ENCODE results near the gene HNRNPL. TPM values are rescaled to one million over a fixed set of nuclear protein-coding genes. Genes with fewer than 3 reads are reported as not detected.

Gene HNRNPL
- total and polyA plus RNA-seq, 2 of the 8 experiments (the other 6 are each of a cell fraction or from before 2014, with no cell fraction given) = 404 to 779 TPM

DNA sequence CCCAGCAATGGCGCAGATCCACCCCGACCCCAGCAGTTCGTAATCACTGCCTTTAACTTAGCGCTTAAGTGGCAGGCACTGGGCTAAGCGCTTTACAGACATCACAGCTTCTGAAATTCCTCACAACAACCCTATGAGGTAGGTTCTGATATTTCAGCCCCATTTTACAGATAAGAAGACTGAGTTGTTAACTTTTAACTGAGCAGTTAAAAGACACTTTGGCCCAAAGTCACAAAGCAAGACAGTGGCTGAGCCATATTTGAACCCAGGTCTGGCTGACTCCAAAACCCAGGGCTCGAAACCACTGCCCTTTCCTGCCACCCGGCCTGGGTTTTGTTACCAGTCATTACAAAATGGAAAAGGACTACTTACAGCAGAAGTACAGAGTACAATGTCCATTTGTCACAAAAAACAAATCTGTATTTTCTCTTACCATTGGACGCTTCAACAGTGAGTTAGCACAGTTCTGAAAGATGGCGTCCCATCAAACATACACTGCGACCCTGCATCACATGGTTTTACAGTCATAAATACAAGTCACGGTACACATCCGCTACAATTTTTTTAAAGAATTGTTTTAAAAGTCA lies 8.5 kb downstream of the HNRNPL start:
- H3K79me1 ChIP-seq (ENCODE audit: low read depth, low read length) = peaks cover 9% of the 10 kb centered on the region; the same call in 1 of the 2 replicates
- H2BK5ac ChIP-seq (ENCODE audit: low read depth, low read length) = no peak overlapping the region
- peak overlapping the region; percentile 46; the same call in 1 of the 2 replicates for H4K8ac ChIP-seq (ENCODE audit: extremely low read depth, insufficient read depth, low read length)
- no peaks in the 10 kb centered on the region; a peak in 1 of 7 replicates for H3K27me3 ChIP-seq (replicated peaks in 1 of 4; ENCODE audit: control insufficient read depth in 3 of 4, extremely low read depth in 1 of 4, insufficient read depth in 3 of 4, low read length in 3 of 4)
- no peaks in the 10 kb centered on the region for H3K23me2 ChIP-seq (ENCODE audit: low read depth, low read length)
- TF ChIP-seq POLR2A (IDR thresholded peaks at IDR 0.05; ENCODE audit: control extremely low read depth in 1 of 2, low read depth in 2 of 2, low read length in 2 of 2) (peak in 1 of 2 experiments; percentile 40; a peak in 1 of 3 replicates), KDM4A (IDR thresholded peaks at IDR 0.05; ENCODE audit: low read depth, low read length, severe bottlenecking) (no peak), TAF1 (IDR thresholded peaks at IDR 0.05; ENCODE audit: low read depth, low read length) (no peak), POLR2AphosphoS5 (IDR thresholded peaks at IDR 0.05; ENCODE audit: low read depth, low read length) (peak; percentile 39), SP2 (IDR thresholded peaks at IDR 0.05; ENCODE audit: low read length) (no peak), JUN (IDR thresholded peaks at IDR 0.05; ENCODE audit: low read depth, low read length) (no peak)
- TF ChIP-seq, protein P1, sequence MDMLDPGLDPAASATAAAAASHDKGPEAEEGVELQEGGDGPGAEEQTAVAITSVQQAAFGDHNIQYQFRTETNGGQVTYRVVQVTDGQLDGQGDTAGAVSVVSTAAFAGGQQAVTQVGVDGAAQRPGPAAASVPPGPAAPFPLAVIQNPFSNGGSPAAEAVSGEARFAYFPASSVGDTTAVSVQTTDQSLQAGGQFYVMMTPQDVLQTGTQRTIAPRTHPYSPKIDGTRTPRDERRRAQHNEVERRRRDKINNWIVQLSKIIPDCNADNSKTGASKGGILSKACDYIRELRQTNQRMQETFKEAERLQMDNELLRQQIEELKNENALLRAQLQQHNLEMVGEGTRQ (IDR thresholded peaks at IDR 0.05; ENCODE audit: low read length) = no peak
- peaks cover 86 to 100% (median 97%) of the 10 kb centered on the region in 4 experiments for H3K36me3 ChIP-seq (ENCODE audit: control insufficient read depth in 2 of 4, insufficient read depth in 4 of 4, low read length in 3 of 4)
- H3K79me2 ChIP-seq (ENCODE audit: control insufficient read depth in 1 of 2, insufficient read depth in 2 of 2, low read length in 2 of 2) = peaks cover 0 to 50% of the 10 kb centered on the region in 2 experiments; a peak in 2 of 4 replicates
- FAIRE-seq (no peak), DNase-seq (ENCODE audit: low read depth in 1 of 2, low spot score in 2 of 2) (no peak)
- H3K18ac ChIP-seq (ENCODE audit: extremely low read depth, low read length) = no peak overlapping the region
- H3K4ac ChIP-seq (replicated peaks; ENCODE audit: insufficient read length, low read depth, low read length) = no peak overlapping the region
- no peaks in the 10 kb centered on the region for H3K9me3 ChIP-seq (ENCODE audit: insufficient read depth in 2 of 2, low read depth in 1 of 2, low read length in 1 of 2)
- H3K4me1 ChIP-seq (replicated peaks in 1 of 4; ENCODE audit: control insufficient read depth in 3 of 4, insufficient read depth in 4 of 4, low read length in 3 of 4) = no peaks in the 10 kb centered on the region
- no peak overlapping the region; a peak in 1 of 7 replicates for H3K9ac ChIP-seq (replicated peaks in 1 of 4; ENCODE audit: extremely low read depth in 1 of 4, low read depth in 3 of 4, low read length in 3 of 4)
- ChIA-PET POLR2A (ENCODE audit: partially characterized antibody) (interaction anchor here (0.8 to 14.2 kb wide), 13 partner anchors 5 to 104 kb away, joined by 3 to 376 read pairs (median 4); partner anchors contain the start of genes ECH1, HNRNPL and LGALS4), CTCF (ENCODE audit: partially characterized antibody) (interaction anchor here (0.7 kb wide), 1 partner anchor 38 kb away, joined by 3 read pairs; no protein-coding TSS in a partner anchor)
- no peak overlapping the region for H3K56ac ChIP-seq (replicated peaks; ENCODE audit: insufficient read length, low read depth, low read length)
- no peak overlapping the region for H2AK5ac ChIP-seq (ENCODE audit: low read depth, low read length)
- no peak overlapping the region for H3K4me3 ChIP-seq (ENCODE audit: extremely low read depth in 1 of 4, insufficient read depth in 2 of 4, low read depth in 3 of 4, low read length in 4 of 4)
- H2BK120ac ChIP-seq (replicated peaks; ENCODE audit: low read depth, low read length) = no peak overlapping the region
- no peak overlapping the region for H3K27ac ChIP-seq (ENCODE audit: low read depth, low read length)
- no peak overlapping the region for H2BK20ac ChIP-seq (ENCODE audit: low read length)
- no peak overlapping the region for H3K14ac ChIP-seq (ENCODE audit: insufficient read length)
- no peak overlapping the region for H4K5ac ChIP-seq (ENCODE audit: insufficient read length, low read depth, low read length)
- H3K23ac ChIP-seq (ENCODE audit: insufficient read length) = no peak overlapping the region
- H3K4me2 ChIP-seq (ENCODE audit: insufficient read depth in 1 of 2, low read depth in 2 of 2, low read length in 2 of 2) = no peak overlapping the region
- WGBS, 2 experiments (ENCODE audit: extremely low coverage in 1 of 2, insufficient coverage in 1 of 2, insufficient read length in 1 of 2, insufficient replicate concordance in 2 of 2, low coverage in 1 of 2, low lambda C conversion rate in 2 of 2, missing lambda C conversion rate in 1 of 2) = 93% methylated on average over 12 of the region's 12 CpGs; no CpG with 5 or more reads in 1 of the 2 experiments
- no peak overlapping the region for H2AFZ ChIP-seq (ENCODE audit: low read length)
- no peak overlapping the region for H2BK12ac ChIP-seq (ENCODE audit: low read depth, low read length)
- H4K91ac ChIP-seq (replicated peaks; ENCODE audit: insufficient read length, low read length) = no peak overlapping the region
- H2BK15ac ChIP-seq (ENCODE audit: low read length) = no peak overlapping the region
- peaks cover 38 to 56% of the 10 kb centered on the region in 2 experiments for H4K20me1 ChIP-seq (replicated peaks in 1 of 2; ENCODE audit: control insufficient read depth in 1 of 2, insufficient read depth in 2 of 2, low read length in 2 of 2)

Measured in H1 (cell line).